Testis (tissue), 2 donors: ENCODE data around the gene CCSAP.

ENCODE experiments used
- POLR2A ChIP-seq: fragments of 450-650 bp; IDR thresholded peaks from one replicate; pipeline ENCODE4 v1.6.1; 2017; ENCODE audit warnings: antibody characterized with exemption, mild to moderate bottlenecking, moderate library complexity
- TF ChIP-seq, protein P1 (sequence below), 3 experiments: fragments of 450-650 bp in 2 of 3; fragments of 200-600 bp in 1 of 3; sonication (generic) in 1 of 3; IDR thresholded peaks; one replicate each; pipeline ENCODE4 v1.5.1; 2016 to 2019; ENCODE audit warnings: antibody characterized with exemption in 3 of 3, mild to moderate bottlenecking in 2 of 3, moderate library complexity in 1 of 3

DNA sequence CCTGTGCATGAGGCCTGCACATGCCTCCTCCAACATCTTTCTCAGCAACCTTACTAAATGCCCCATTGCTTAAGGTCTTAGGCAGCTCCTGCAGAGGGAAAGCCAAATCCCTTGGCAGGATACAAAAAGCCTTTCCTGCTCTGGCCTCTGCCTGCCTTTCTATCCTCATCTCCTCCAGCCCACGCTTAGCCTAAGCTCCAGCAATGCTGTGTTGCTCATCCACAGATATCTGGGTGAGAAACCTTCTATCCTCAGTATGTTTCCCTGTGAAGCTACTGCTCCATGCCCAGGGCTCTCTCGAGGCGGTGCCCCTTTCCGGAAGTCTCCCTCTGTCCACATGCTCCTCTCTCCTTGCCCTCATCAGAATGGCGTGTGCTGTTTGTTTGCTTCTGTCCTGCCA is 37.0 kb upstream of the CCSAP start:
- no peak for TF ChIP-seq POLR2A
- TF ChIP-seq, protein P1, sequence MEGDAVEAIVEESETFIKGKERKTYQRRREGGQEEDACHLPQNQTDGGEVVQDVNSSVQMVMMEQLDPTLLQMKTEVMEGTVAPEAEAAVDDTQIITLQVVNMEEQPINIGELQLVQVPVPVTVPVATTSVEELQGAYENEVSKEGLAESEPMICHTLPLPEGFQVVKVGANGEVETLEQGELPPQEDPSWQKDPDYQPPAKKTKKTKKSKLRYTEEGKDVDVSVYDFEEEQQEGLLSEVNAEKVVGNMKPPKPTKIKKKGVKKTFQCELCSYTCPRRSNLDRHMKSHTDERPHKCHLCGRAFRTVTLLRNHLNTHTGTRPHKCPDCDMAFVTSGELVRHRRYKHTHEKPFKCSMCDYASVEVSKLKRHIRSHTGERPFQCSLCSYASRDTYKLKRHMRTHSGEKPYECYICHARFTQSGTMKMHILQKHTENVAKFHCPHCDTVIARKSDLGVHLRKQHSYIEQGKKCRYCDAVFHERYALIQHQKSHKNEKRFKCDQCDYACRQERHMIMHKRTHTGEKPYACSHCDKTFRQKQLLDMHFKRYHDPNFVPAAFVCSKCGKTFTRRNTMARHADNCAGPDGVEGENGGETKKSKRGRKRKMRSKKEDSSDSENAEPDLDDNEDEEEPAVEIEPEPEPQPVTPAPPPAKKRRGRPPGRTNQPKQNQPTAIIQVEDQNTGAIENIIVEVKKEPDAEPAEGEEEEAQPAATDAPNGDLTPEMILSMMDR (IDR thresholded peaks at IDR 0.05): no peak
